ENCODE results near the gene ZNF778. TPM values are rescaled to one million over a fixed set of nuclear protein-coding genes. Genes with fewer than 3 reads are reported as not detected.

ZNF778 gene
- total RNA-seq, 2 donors from 2014 or later: 4.9 to 5.6 TPM

DNA sequence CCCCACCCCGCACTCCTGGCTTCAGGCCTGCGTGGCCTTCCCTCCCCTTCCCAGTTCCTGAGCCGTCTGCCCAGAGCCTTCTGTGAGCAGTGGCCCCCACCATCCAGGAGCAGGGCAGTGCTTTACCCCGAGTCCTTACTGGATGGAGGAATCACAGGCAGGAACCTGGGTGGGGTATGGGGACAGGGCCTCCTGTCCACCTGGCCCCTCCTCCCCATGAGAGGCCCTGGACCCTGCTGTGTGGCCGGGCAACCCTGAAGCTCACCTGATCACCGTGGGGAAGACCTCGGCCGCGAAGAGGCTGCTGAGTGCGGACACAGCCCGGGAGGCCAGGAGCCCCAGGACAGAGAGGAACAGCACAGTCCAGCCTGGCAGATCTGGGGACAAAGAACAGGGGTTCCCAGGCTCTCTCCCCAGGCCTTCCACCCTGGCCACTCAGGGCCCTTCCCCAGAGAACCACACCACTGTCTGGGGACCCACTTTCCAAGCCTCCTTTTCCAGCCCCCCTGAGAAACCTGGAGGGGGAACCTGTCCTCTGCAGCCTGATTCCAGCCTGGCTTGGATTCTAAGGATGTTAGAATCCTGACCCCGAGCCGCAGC is 20.4 kb upstream of the ZNF778 start:
- H3K4me3 ChIP-seq: no peak overlapping the region

DNA sequence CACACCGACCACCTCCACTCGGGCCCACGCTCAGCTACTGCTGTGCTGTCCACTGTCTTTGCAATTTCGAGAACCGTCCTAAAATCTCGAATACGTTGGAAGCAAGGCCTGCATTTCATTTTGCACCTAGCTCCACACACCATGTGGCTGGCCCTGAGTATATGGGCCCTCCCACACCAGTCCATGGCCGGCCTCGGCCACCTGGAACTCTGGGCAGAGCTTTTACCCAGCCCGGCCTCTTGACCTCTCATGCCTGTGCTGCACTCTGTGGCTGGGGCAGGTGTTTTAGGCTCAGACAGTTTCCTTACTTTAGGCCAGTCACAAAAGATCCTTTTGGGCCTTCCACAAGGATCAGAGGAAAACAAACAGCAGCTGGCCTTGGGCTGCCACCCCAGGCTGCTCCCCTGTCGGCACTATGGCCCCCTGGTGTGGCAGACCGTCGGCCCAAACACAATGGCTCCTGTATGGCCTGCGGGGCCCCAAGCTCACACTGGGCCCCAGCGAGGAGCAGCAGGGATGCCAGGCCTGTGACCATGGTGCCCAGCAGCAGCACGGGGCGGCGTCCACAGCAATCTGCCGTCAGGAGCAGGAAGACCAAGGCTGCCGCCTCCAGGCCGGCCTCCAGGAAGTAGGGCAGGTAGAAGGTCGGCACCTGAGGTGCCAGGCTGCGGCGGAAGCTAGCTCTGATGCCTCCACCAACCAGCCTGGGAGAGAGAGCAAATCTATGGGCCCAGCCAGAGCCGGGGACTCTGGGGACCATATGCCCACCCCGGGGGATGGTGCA is 19.7 kb upstream of the ZNF778 start:
- H3K36me3 ChIP-seq (replicated peaks in 1 of 2; ENCODE audit: insufficient read depth in 1 of 2, low read depth in 2 of 2): no peaks in the 10 kb centered on the region
- no peak overlapping the region for H3K4me3 ChIP-seq
- peaks cover 0 to 12% of the 10 kb centered on the region in 2 donors for H3K27me3 ChIP-seq
- 74 to 78% methylated on average over 10 to 24 of the region's 26 CpGs for WGBS, 2 donors
- no peaks in the 10 kb centered on the region for H3K9me3 ChIP-seq
- peaks cover 21% of the 10 kb centered on the region for H3K4me1 ChIP-seq
- DNase-seq: no peak
- no peak for ATAC-seq
- no peak for TF ChIP-seq POLR2A (IDR thresholded peaks at IDR 0.05)
- TF ChIP-seq, protein P1, sequence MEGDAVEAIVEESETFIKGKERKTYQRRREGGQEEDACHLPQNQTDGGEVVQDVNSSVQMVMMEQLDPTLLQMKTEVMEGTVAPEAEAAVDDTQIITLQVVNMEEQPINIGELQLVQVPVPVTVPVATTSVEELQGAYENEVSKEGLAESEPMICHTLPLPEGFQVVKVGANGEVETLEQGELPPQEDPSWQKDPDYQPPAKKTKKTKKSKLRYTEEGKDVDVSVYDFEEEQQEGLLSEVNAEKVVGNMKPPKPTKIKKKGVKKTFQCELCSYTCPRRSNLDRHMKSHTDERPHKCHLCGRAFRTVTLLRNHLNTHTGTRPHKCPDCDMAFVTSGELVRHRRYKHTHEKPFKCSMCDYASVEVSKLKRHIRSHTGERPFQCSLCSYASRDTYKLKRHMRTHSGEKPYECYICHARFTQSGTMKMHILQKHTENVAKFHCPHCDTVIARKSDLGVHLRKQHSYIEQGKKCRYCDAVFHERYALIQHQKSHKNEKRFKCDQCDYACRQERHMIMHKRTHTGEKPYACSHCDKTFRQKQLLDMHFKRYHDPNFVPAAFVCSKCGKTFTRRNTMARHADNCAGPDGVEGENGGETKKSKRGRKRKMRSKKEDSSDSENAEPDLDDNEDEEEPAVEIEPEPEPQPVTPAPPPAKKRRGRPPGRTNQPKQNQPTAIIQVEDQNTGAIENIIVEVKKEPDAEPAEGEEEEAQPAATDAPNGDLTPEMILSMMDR (IDR thresholded peaks at IDR 0.05): no peak
- intact Hi-C loops (cut with DNase I): no loop called here
- H3K27ac ChIP-seq: no peak overlapping the region

More for the DNA sequence above, 20.4 kb upstream of the ZNF778 start:
- Histone ChIP-seq H3K36me3 (replicated peaks in 1 of 2; ENCODE audit: insufficient read depth in 1 of 2, low read depth in 2 of 2) (no peaks in the 10 kb centered on the region), H3K4me1 (peaks cover 19% of the 10 kb centered on the region), H3K9me3 (no peaks in the 10 kb centered on the region), H3K27ac (no peak overlapping the region), H3K27me3 (peaks cover 0 to 12% of the 10 kb centered on the region in 2 donors)
- TF ChIP-seq POLR2A (IDR thresholded peaks at IDR 0.05): no peak
- TF ChIP-seq, protein P1 (IDR thresholded peaks at IDR 0.05): no peak
- WGBS, 2 donors: 78 to 83% methylated on average over 5 to 13 of the region's 13 CpGs
- ATAC-seq (no peak), DNase-seq (no peak)
- intact Hi-C loops (cut with DNase I): no loop called here

DNA sequence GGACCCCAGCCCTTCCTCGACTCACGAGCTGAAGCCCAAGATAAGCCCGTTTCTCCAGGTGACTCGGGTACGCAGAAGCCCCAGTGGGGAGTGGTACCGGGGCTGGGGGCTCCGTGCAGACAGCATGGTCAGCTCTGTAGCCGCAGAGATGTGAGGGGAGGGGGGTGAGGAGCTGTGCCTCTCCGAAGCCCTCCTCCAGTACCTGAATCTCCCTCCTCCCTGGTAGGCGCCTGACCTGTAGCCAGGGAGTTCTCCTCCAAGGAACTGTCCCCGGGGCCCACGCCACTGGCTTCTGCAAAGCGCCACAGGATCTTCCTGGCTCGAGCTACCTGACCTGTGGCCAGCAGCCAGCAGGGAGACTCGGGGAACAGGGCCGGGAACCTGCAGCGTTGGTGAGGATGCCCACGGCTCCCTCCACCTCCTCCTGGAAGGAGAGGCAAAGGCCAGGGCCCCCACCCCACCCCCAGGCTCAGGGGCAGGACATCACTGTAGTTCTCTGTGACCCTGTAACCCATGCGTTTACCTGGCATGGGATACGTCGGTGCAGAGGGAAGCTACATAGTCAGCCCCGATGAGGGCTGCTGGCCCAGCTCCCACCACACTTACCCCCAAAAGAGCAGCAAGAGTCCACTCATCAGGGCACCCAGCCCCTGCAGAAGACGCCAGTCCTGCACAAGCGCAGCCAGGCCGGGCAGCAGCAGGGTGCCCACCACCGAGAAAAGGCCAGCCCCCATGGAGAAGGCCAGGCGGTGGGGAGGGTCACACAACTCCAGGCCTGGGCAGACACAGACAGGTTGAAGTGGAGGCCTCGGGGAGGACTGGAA is 18.9 kb upstream of the ZNF778 start:
- Histone ChIP-seq H3K9me3 (no peaks in the 10 kb centered on the region), H3K36me3 (replicated peaks in 1 of 2; ENCODE audit: insufficient read depth in 1 of 2, low read depth in 2 of 2) (no peaks in the 10 kb centered on the region), H3K27me3 (peaks cover 0 to 12% of the 10 kb centered on the region in 2 donors), H3K4me3 (no peak overlapping the region), H3K27ac (no peak overlapping the region), H3K4me1 (peaks cover 21% of the 10 kb centered on the region)
- WGBS, 2 donors: 85 to 88% methylated on average over 5 to 28 of the region's 28 CpGs
- DNase-seq: no peak
- ATAC-seq: no peak
- TF ChIP-seq, protein P1 (IDR thresholded peaks at IDR 0.05): no peak
- no peak for TF ChIP-seq POLR2A (IDR thresholded peaks at IDR 0.05)
- intact Hi-C loops (cut with DNase I): no loop called here

DNA sequence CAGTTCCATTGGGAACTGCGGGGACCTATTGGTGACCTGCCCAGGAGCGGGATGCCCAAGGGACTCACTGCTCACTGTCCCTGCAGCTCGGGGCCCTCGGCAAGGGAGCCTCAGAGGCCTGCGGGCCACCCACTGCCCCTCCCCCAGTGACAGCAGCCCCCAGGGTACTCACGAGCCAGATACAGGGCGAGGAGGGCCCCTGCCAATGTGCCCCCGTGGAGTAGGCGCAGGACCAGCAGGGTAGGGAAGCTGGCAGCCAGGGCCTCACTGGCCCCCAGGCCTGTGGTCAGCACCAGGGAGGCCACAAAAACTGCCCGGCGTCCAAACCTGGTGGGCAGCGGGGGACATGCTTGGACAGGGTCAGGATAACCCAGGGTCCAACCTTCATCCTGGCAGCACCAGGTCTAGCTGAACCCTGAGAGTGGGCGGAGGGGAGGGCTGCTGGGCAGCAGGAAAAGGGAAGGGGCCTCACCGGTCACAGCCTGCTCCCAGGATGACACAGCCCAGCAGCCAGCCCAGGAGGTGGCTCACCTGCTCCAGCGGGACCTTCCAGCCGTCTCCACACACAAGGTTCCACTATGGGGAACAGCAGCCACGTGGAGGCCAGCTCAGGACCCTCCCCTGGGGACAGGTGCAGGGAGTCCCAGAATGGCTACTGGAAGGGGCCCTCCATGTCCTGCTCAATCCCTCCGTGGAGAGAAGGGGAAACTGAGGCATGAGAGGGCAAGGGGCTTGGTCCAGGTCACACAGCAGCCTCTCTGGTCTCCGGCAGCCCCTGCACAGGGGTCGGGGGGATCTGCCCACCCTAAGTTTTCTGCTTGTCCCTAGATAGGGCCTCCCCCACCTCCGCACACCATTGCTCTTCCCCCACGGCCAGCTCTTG is 18.0 kb upstream of the ZNF778 start:
- no peak overlapping the region for H3K27ac ChIP-seq
- no peaks in the 10 kb centered on the region for H3K9me3 ChIP-seq
- DNase-seq: peak in 1 of 4 donors; percentile 29
- intact Hi-C loops (cut with DNase I): no loop called here
- H3K4me1 ChIP-seq: peaks cover 21% of the 10 kb centered on the region
- no peak for ATAC-seq
- H3K27me3 ChIP-seq: peaks cover 0 to 12% of the 10 kb centered on the region in 2 donors
- no peak overlapping the region for H3K4me3 ChIP-seq
- WGBS, 2 donors: 60 to 74% methylated on average over 3 to 19 of the region's 22 CpGs
- TF ChIP-seq POLR2A (IDR thresholded peaks at IDR 0.05): no peak
- TF ChIP-seq, protein P1 (IDR thresholded peaks at IDR 0.05): no peak
- no peaks in the 10 kb centered on the region for H3K36me3 ChIP-seq (replicated peaks in 1 of 2; ENCODE audit: insufficient read depth in 1 of 2, low read depth in 2 of 2)

Measured in body of pancreas (tissue), 4 donors.